Measurements from ENCODE around the gene SIRT6.
"Not testable (repeated sequence)": the region's sequence is repeated elsewhere in the genome, so short reads cannot be mapped to it uniquely, and the experiment has no call there.

Gene SIRT6

GRCh38 chr19:4198467-4199126 lies 16.2 kb upstream of the SIRT6 start:
- no peak for DNase-seq

GRCh38 chr19:4197625-4198466 lies 15.5 kb upstream of the SIRT6 start:
- no peak for DNase-seq

- no peak for DNase-seq
Observed at GRCh38 chr19:4197228-4197624, 14.9 kb upstream of the SIRT6 start.

DNA sequence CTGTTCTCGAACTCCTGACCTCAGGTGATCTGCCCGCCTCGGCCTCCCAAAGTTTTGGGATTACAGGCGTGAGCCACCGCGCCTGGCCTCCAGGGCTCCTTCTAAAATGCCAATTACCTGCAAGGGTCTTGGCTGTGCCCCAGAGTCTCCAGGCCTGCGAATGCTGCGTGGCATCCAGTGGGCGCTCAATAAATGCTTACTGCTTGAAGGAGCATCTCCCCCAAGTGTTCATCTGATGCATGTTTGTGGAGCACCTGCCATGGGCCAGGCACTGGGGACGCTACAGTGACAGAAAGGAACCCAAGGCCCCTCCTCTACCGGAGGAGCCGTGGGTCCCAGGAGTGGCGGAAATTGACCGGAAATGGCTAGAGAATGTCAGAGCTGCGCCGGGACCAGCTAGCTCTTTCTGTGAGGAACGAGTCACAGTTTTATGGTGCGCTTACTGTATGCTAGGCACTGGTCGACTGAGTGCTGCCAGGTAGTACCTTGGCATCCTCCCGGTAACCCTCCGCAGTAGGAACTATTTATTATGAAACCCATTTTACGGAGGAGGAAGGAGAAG lies 14.3 kb upstream of the SIRT6 start:
- DNase-seq: no peak

DNA sequence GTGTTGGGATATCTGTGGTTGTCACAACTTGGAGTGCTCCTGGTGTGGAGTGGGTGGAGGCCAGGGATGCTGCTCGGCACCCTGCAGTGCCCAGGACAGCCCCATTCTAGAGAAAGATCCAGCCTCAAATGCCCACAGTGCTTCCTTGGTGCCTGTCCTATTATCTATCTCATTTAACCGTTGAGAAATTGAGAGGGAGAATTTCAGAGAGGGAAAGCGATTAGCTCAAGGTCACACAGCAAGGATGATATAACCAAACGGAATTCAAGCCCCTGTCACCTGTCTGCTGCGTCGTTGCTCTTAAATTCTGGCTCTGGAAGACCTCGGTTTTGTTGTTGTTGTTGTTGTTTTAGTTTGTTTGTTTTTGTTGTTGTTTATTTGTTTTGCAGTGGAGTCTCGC lies 13.6 kb upstream of the SIRT6 start:
- no peak for DNase-seq

DNA sequence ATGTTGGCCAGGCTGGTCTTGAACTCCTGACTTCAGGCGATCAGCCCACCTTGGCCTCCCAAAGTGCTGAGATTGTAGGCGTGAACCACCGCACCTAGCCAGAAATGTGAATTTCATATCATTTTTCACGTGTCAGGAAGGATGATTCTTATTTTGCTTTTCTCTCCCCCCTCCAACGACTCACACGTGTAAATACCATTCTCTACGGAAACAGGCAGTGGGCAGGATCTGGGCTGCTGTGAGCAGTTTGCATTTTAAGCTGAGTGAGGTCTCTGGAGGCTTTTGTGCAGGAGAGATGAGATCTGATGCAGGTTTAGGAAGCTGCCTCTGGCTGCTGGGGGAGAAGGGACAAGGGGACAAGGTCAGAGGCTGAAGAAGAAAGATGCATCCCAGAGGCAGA lies 12.0 kb upstream of the SIRT6 start:
- no peak for DNase-seq

- not testable (repeated sequence) for DNase-seq
Observed at GRCh38 chr19:4192537-4192936, 10.2 kb upstream of the SIRT6 start.

DNA sequence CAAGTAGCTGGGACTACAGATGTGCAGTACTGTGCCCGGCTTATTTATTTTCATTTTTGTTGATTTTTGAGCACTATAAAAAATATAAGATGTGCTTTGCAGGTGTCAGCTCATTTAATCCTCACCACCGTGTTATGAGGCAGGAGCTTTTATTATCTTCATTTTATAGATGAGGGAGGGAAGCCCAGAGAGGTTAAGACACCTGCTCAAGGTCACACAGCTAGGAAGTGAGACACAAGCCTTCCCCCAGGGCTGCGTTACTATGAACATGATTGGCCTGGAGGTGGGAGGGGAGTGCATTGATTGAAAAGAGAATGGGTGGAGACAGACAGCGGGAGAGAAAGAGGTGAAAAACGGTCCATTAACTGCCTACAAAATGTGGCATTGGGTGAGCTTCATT lies 7.3 kb upstream of the SIRT6 start:
- no peak for DNase-seq

GRCh38 chr19:4187313-4188122 lies 5.2 kb upstream of the SIRT6 start:
- DNase-seq: no peak

GRCh38 chr19:4186087-4186993 lies 4.0 kb upstream of the SIRT6 start:
- DNase-seq: peak; percentile 58

DNA sequence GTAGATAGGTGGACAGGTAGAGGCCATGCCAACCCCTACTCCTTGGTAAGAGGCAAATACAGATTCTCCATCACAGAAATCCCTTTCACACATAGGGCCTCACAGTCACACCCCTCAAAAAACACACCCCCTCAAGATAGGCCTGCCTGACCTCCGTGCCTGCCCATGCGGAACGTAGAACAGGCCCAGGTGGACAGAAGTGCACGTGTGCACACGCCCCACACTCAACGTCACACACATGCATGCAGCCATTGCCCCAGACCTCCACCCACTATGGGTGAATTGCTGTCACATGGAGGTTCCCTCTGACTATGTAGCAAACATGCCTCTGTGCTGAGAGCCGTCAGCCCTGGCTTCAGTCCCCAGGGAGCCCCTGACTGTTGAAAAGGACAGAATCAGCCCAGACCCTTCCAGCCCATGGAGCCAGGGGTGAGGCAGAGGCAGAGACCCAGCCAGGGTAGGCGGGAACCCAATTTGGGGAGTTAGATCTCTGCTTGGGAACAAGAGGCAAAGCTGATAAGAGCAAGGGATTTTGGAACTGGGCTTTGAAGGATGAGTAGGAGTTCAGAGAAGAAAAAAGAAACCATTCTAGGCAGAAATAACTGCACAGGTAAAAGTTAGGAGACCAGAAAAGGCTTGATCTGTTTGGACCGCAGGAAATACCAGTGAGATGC lies 3.2 kb upstream of the SIRT6 start:
- DNase-seq: no peak

DNA sequence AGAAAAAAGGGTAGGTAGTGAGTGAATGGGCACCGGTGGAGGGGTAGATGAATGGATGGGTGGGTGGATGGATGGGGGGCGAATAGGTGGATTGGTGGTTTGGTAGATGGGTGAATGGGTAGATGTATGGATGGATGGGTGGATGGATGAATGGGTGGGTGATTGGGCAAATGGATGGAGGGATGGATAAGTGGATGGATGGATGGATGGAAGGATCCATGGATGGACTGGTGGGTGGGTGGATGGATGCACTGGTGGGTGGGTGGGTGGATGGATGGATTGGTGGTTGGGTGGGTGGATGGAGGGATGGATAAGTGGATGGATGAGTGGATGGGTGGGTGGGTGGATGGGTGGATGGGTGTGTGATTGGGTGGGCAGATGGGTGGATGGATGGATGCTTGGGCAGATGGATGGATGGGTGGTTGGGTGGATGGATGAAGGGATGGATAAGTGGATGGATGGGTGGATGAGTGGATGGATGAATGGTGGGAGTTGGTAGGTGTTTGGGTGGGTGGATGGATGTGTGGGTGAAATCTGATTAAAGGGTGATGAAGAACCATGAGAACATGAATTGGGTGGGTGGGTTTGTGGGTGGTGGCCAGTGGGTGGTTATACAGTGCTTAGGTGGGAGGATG lies 2.5 kb upstream of the SIRT6 start:
- no peak for DNase-seq

GRCh38 chr19:4183967-4184717 lies 1.8 kb upstream of the SIRT6 start:
- no peak for DNase-seq

GRCh38 chr19:4181053-4181508 lies 1.3 kb downstream of the SIRT6 start:
- no peak for DNase-seq

GRCh38 chr19:4178990-4179389 lies 3.4 kb downstream of the SIRT6 start:
- no peak for DNase-seq

- DNase-seq: no peak
Observed at GRCh38 chr19:4177146-4177545, 5.2 kb downstream of the SIRT6 start.

- DNase-seq: no peak
Observed at GRCh38 chr19:4175669-4175931, 6.8 kb downstream of the SIRT6 start.

DNA sequence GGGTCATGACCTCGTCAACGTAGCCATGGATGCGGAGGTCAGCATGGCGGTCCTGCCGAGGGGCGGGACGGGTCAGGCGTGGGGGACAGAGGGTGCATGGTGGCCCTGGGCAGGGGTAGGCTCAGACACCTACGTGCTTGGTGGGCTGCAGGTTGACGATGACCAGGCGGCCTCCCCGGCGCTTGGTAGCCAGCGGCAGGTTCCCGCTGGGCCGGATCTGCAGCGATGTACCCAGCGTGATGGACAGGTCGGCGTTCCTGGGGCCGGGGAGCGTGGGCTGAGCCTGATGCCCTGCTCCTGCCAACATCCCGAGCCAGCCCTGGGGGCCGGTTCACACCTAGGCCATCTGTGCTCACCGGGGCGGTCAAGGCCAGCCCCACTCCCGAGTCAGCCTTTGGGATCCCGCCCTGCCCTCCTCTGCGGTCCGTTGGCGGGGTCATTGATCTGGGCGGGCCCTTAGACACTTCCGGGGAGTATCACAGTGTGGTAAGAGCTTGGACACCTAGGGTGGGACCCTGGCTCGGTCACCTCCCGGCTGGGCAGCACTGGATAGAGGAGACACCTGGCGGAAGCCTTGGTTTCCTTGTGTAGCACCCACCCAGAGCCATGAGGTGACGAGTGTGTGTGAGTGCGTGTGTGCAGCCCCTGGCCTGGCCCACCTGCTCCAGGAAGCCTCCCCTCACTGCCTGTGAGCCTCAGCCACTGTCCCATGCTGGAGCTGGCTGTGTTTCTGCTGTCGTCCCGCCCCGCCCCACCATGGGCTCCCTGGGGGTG lies 7.3 kb downstream of the SIRT6 start:
- DNase-seq: no peak

- DNase-seq: no peak
Observed at GRCh38 chr19:4174213-4174894, 8.0 kb downstream of the SIRT6 start.

Data from NK-92 treated with Interleukin-12 subunit alpha and Interleukin-12 subunit beta, amount 100 ng/mL, for 24 hours (cell line).